Endothelial cell of umbilical vein (primary cell): ENCODE results near the gene BASP1. TPM values are rescaled to one million over a fixed set of nuclear protein-coding genes. Genes with fewer than 3 reads are reported as not detected.

Source experiments
- BruUV-seq: library from RNA; stranded (reverse); fragments of 400-500 nt; replicated peaks from 2 replicates; lab custom pipeline; 2021; lab: Mats Ljungman, UMichigan
- CTCF ChIA-PET: fragments of 300-600, 350-600 bp; sonication (Branson Sonifier 250); formaldehyde crosslinking; loops from one replicate; lab custom pipeline; 2021; ENCODE audit warnings: antibody characterized with exemption, inconsistent platforms; lab: Charles Lee
- POLR2A ChIA-PET: fragments of 300-600, 350-600 bp; sonication (Branson Sonifier 250); formaldehyde crosslinking; loops from one replicate; lab custom pipeline; 2021; ENCODE audit warnings: antibody characterized with exemption, inconsistent platforms; lab: Charles Lee
- DNase-seq: peaks from one replicate; pipeline ENCODE4 v3.0.0-alpha.2; 2011; ENCODE audit warnings: low read depth, low spot score
- FAIRE-seq: peaks from 2 replicates; lab custom pipeline; 2011; peaks lifted over from hg19 to GRCh38; lab: Jason Lieb, UNC
- H2AFZ ChIP-seq: 2 replicates; pipeline ENCODE4 v1.6.0; 2012; ENCODE audit warnings: low read depth, low read length, control low read depth, inconsistent platforms
- H3K27ac ChIP-seq: 2 replicates; pipeline ENCODE4 v1.5.1; 2011; ENCODE audit warnings: low read depth, mild to moderate bottlenecking, control low read depth, low read length, moderate library complexity; ENCODE audit not compliant: insufficient read depth
- H3K27me3 ChIP-seq, 2 experiments: 2 replicates each; pipeline versions ENCODE4 v1.6.0 to v1.6.1; 2011; ENCODE audit warnings: low read length in 2 of 2, mixed read lengths in 1 of 2; ENCODE audit not compliant: control insufficient read depth in 2 of 2, insufficient read depth in 2 of 2
- H3K36me3 ChIP-seq, 2 experiments: 2 replicates in 1 of 2; 3 replicates in 1 of 2; pipeline ENCODE4 v1.5.1; 2011; ENCODE audit warnings: low read length in 2 of 2, mild to moderate bottlenecking in 1 of 2, moderate library complexity in 1 of 2; ENCODE audit not compliant: control insufficient read depth in 2 of 2, insufficient read depth in 2 of 2; ENCODE audit errors: extremely low read depth in 1 of 2
- H3K4me1 ChIP-seq: 3 replicates; pipeline ENCODE4 v1.5.1; 2011; ENCODE audit warnings: mild to moderate bottlenecking, low read length; ENCODE audit not compliant: control insufficient read depth, insufficient read depth; ENCODE audit errors: extremely low read depth
- H3K4me2 ChIP-seq: 2 replicates; pipeline ENCODE4 v1.6.1; 2011; ENCODE audit warnings: low read length, control low read depth, mixed read lengths; ENCODE audit not compliant: insufficient read depth
- H3K4me3 ChIP-seq, 3 experiments: fragments of 200-600 bp in 1 of 3; sonication (generic), shearing (Covaris generic) in 1 of 3; replicated peaks in 1 of 3; 2 replicates each; pipeline ENCODE4 v1.5.1; 2011 to 2016; ENCODE audit warnings: control low read depth in 3 of 3, low read length in 3 of 3, mild to moderate bottlenecking in 2 of 3, inconsistent platforms in 1 of 3, low read depth in 1 of 3, moderate library complexity in 1 of 3; ENCODE audit not compliant: insufficient read depth in 1 of 3
- H3K79me2 ChIP-seq: 2 replicates; pipeline ENCODE4 v1.6.0; 2012; ENCODE audit warnings: low read length, inconsistent platforms; ENCODE audit not compliant: control insufficient read depth, insufficient read depth
- H3K9ac ChIP-seq: replicated peaks from 2 replicates; pipeline ENCODE3; 2011; ENCODE audit warnings: low read length, control low read depth; ENCODE audit not compliant: insufficient read depth; ENCODE audit errors: extremely low read depth
- H3K9me1 ChIP-seq: replicated peaks from 3 replicates; pipeline ENCODE4 v1.6.0; 2011; ENCODE audit warnings: mild to moderate bottlenecking, low read length; ENCODE audit not compliant: control insufficient read depth, insufficient read depth; ENCODE audit errors: extremely low read depth
- H3K9me3 ChIP-seq: replicated peaks from 2 replicates; pipeline ENCODE4 v1.5.1; 2012; ENCODE audit warnings: low read length, inconsistent platforms; ENCODE audit not compliant: control insufficient read depth, insufficient read depth
- H4K20me1 ChIP-seq: replicated peaks from 2 replicates; pipeline ENCODE3; 2011; ENCODE audit warnings: mild to moderate bottlenecking, low read length; ENCODE audit not compliant: control insufficient read depth, insufficient read depth; ENCODE audit errors: extremely low read depth
- EZH2 ChIP-seq: IDR thresholded peaks from 2 replicates; pipeline ENCODE4 v1.6.1; 2012; ENCODE audit warnings: borderline replicate concordance, low read depth, mild to moderate bottlenecking, moderate library complexity, low read length, inconsistent platforms; ENCODE audit not compliant: severe bottlenecking
- FOS ChIP-seq: IDR thresholded peaks from 2 replicates; pipeline ENCODE4 v1.6.1; 2011; ENCODE audit warnings: mild to moderate bottlenecking, low read length, moderate library complexity, borderline replicate concordance; ENCODE audit not compliant: insufficient read depth
- GATA2 ChIP-seq: IDR thresholded peaks from 2 replicates; pipeline ENCODE4 v1.7.0; 2011; ENCODE audit warnings: low read depth, mild to moderate bottlenecking, moderate library complexity, mixed read lengths, low read length; ENCODE audit not compliant: insufficient read length, insufficient read depth
- JUN ChIP-seq: IDR thresholded peaks from 2 replicates; pipeline ENCODE4 v1.6.1; 2011; ENCODE audit warnings: borderline replicate concordance, low read depth; ENCODE audit not compliant: insufficient read length, insufficient read depth
- MYC ChIP-seq: IDR thresholded peaks from one replicate; pipeline ENCODE4 v1.6.1; 2011; ENCODE audit warnings: mild to moderate bottlenecking, low read depth, low read length
- POLR2A ChIP-seq: IDR thresholded peaks from 2 replicates; pipeline ENCODE4 v1.6.1; 2012; ENCODE audit warnings: low read depth, mild to moderate bottlenecking, control low read depth, low read length
- POLR2AphosphoS5 ChIP-seq: IDR thresholded peaks from 2 replicates; pipeline ENCODE4 v1.6.1; 2012; ENCODE audit warnings: low read depth, mild to moderate bottlenecking, control low read depth, low read length, moderate library complexity; ENCODE audit not compliant: insufficient read depth
- dilution Hi-C: fragments of 300-500 bp; cut with MboI; formaldehyde crosslinking; loops from one replicate; pipeline ENCODE4 v1.15.0; 2019; ENCODE audit warnings: low sequenced_read_pairs; ENCODE audit not compliant: extremely low pct_ligation_motif_present
- intact Hi-C: fragments of 100-400 bp; cut with micrococcal nuclease; formaldehyde crosslinking; loops from one replicate; pipeline ENCODE4 v1.10.0; 2022
- polyA plus RNA-seq, 4 experiments: library from polyadenylated mRNA; depleted of rRNA in 3 of 4; stranded (reverse) in 3 of 4; unstranded in 1 of 4; fragments of >200 nt; gene quantifications; 2 replicates each; pipeline versions ENCODE4 v1.2.1 to v1.2.3, GENCODE V29; 2011 to 2012; ENCODE audit warnings: missing spikeins in 1 of 4
- total RNA-seq: library from RNA; stranded (reverse); gene quantifications from 2 replicates; pipeline ENCODE4 v1.2.3, GENCODE V29; 2021
- TF ChIP-seq, protein P1 (sequence below): IDR thresholded peaks from 2 replicates; pipeline ENCODE4 v1.6.1; 2011; ENCODE audit not compliant: insufficient read depth, insufficient read length
- TF ChIP-seq, protein P2 (sequence below), 2 donors: IDR thresholded peaks; 1 replicate in 1 of 2; 2 replicates in 1 of 2; pipeline ENCODE4 v1.5.1; 2011; ENCODE audit warnings: low read length in 2 of 2, mild to moderate bottlenecking in 2 of 2, moderate library complexity in 2 of 2, control low read depth in 1 of 2, inconsistent platforms in 1 of 2, low read depth in 1 of 2; ENCODE audit not compliant: insufficient read depth in 1 of 2; ENCODE audit errors: extremely low read depth in 1 of 2

The BASP1 gene
- total and polyA plus RNA-seq, 2 donors (not counting 3 experiments of a cell fraction or from before 2014, with no cell fraction given): 69.4 to 79.3 TPM

DNA sequence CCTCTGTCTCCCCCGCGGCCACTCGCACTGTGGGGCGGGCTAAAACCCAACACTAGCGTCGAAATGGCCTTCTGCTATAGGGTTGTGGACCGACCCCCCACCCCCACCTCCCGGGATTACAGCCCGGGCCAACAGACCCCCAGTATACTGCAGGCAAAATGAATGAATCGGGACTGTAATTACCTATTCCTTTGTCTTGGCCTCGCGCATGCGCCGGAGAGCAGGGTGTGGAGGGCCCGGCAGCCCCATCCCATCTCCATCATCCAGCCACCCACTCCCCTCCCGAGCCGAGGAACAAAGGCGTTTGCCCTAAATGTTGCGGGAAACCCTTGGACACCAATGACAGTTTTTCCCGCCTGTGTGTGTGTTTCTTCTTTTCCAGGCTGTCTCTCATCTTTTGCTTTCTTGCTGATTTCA, 1.6 kb downstream of the BASP1 start:
- Histone ChIP-seq H3K4me1 (peaks cover 24% of the 10 kb centered on the region), H3K4me2 (peak overlapping the region; percentile 94), H3K27me3 (peaks cover 0 to 9% of the 10 kb centered on the region in 2 experiments), H3K9ac (peak overlapping the region; percentile 96), H3K79me2 (peaks cover 65% of the 10 kb centered on the region), H4K20me1 (no peaks in the 10 kb centered on the region), H3K27ac (peak overlapping the region; percentile 86), H3K36me3 (no peaks in the 10 kb centered on the region), H3K9me1 (no peaks in the 10 kb centered on the region), H3K4me3 (peak overlapping the region; percentile 87 to 99 (median 94)), H2AFZ (peak overlapping the region; percentile 91), H3K9me3 (no peaks in the 10 kb centered on the region)
- DNase-seq: peak; percentile 61
- no TSS peak for BruUV-seq
- dilution Hi-C loops: no loop called here
- intact Hi-C loops: loop anchor here (1.0 to 2.0 kb wide), 2 partner anchors 33 to 62 kb away; no protein-coding TSS in a partner anchor
- ChIA-PET POLR2A (no interaction called here), CTCF (no interaction called here)
- no peak for FAIRE-seq
- TF ChIP-seq MYC (no peak), POLR2AphosphoS5 (no peak), JUN (no peak), EZH2 (no peak), GATA2 (no peak), FOS (no peak), POLR2A (no peak)
- TF ChIP-seq, protein P1, sequence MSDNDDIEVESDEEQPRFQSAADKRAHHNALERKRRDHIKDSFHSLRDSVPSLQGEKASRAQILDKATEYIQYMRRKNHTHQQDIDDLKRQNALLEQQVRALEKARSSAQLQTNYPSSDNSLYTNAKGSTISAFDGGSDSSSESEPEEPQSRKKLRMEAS: no peak
- TF ChIP-seq, protein P2, sequence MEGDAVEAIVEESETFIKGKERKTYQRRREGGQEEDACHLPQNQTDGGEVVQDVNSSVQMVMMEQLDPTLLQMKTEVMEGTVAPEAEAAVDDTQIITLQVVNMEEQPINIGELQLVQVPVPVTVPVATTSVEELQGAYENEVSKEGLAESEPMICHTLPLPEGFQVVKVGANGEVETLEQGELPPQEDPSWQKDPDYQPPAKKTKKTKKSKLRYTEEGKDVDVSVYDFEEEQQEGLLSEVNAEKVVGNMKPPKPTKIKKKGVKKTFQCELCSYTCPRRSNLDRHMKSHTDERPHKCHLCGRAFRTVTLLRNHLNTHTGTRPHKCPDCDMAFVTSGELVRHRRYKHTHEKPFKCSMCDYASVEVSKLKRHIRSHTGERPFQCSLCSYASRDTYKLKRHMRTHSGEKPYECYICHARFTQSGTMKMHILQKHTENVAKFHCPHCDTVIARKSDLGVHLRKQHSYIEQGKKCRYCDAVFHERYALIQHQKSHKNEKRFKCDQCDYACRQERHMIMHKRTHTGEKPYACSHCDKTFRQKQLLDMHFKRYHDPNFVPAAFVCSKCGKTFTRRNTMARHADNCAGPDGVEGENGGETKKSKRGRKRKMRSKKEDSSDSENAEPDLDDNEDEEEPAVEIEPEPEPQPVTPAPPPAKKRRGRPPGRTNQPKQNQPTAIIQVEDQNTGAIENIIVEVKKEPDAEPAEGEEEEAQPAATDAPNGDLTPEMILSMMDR (IDR thresholded peaks at IDR 0.05; ENCODE audit: extremely low read depth in 1 of 2, insufficient read depth in 1 of 2, low read depth in 1 of 2, low read length in 2 of 2): no peak
